Esophagus muscularis mucosa (tissue), 4 donors: ENCODE measurements around the gene FGFBP1. TPM values are rescaled to one million over a fixed set of nuclear protein-coding genes. Genes with fewer than 3 reads are reported as not detected.

Experiments used
- DNase-seq: peaks from one replicate; pipeline ENCODE4 v3.0.0-alpha.2; 2017; ENCODE audit errors: extremely low spot score
- H3K27ac ChIP-seq, 4 donors: fragments of 200-600 bp; sonication (generic); replicated peaks in 1 of 4; 1 replicate in 3 of 4; 2 replicates in 1 of 4; pipeline ENCODE4 v1.5.1; 2016 to 2019; ENCODE audit warnings: mild to moderate bottlenecking in 1 of 4
- H3K27me3 ChIP-seq, 4 donors: fragments of 200-600 bp; sonication (generic); one replicate each; pipeline versions ENCODE4 v1.5.1 to v1.6.0; 2016 to 2019
- H3K36me3 ChIP-seq, 4 donors: fragments of 200-600 bp; sonication (generic); one replicate each; pipeline ENCODE4 v1.5.1; 2016 to 2019
- H3K4me1 ChIP-seq, 4 donors: fragments of 200-600 bp; sonication (generic); one replicate each; pipeline ENCODE4 v1.5.1; 2016 to 2019
- H3K4me3 ChIP-seq, 4 donors: fragments of 200-600 bp; sonication (generic); 1 replicate in 2 of 4; 2 replicates in 2 of 4; pipeline ENCODE4 v1.5.1; 2016 to 2019; ENCODE audit warnings: mild to moderate bottlenecking in 4 of 4, moderate library complexity in 1 of 4
- H3K9me3 ChIP-seq, 4 donors: fragments of 200-600 bp; sonication (generic); 1 replicate in 3 of 4; 2 replicates in 1 of 4; pipeline ENCODE4 v1.5.1; 2016 to 2019
- EP300 ChIP-seq: sonication (generic); formaldehyde crosslinking; IDR thresholded peaks from one replicate; pipeline ENCODE4 v1.6.1; 2017; ENCODE audit warnings: antibody characterized with exemption
- POLR2A ChIP-seq: fragments of 450-650 bp; IDR thresholded peaks from one replicate; pipeline ENCODE4 v1.6.1; 2017; ENCODE audit warnings: antibody characterized with exemption, moderate library complexity, mild to moderate bottlenecking, low read depth
- POLR2AphosphoS5 ChIP-seq, 2 donors: sonication (generic); formaldehyde crosslinking; IDR thresholded peaks; one replicate each; pipeline ENCODE4 v1.6.1; 2017; ENCODE audit warnings: antibody characterized with exemption in 2 of 2
- WGBS: methylation state at CpG from one replicate; pipeline ENCODE4 v1.1.5; 2018; 5-methylcytosine and 5-hydroxymethylcytosine counted together
- intact Hi-C: fragments of 100-400 bp; cut with DNase I; formaldehyde crosslinking; loops from one replicate; pipeline ENCODE4 v1.15.1; 2023
- total RNA-seq, 4 donors: library from RNA; depleted of rRNA; stranded (reverse); fragments of >200 nt; gene quantifications; one replicate each; pipeline versions ENCODE4 v1.1.0 to v1.2.1, GENCODE V29; 2016
- TF ChIP-seq, protein P1 (sequence below), 3 experiments: fragments of 200-600 bp in 2 of 3; fragments of 450-650 bp in 1 of 3; sonication (generic) in 2 of 3; IDR thresholded peaks; one replicate each; pipeline ENCODE4 v1.5.1; 2017 to 2019; ENCODE audit warnings: antibody characterized with exemption in 3 of 3, mild to moderate bottlenecking in 2 of 3, moderate library complexity in 1 of 3

Gene FGFBP1
- total RNA-seq, 4 donors from 2014 or later = 0.33 to 0.92 (median 0.52) TPM; not detected in 1

DNA sequence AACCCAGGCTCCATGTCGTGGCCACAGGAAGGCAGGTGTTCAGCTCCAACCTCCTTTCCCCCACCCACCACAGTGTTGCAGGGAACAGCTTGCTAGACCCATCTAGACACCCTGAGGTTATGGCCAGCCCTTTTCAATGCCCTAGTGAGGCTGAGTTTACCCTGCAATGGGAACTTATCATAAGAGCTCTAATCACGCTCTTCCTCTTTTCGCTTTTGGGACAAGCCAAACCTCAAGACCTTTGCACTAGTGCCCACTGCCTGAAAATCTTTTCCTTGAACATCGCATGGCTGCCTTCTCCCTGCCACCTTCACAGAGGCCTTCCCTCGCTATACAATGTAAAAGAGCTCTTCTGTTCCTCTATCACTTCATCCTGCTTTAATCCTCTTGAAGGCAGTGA lies 26.8 kb upstream of the FGFBP1 start:
- WGBS = 89% methylated on average over 5 of the region's 5 CpGs
- Histone ChIP-seq H3K27ac (no peak overlapping the region), H3K4me1 (no peaks in the 10 kb centered on the region), H3K9me3 (peaks cover 0 to 8% (median 3%) of the 10 kb centered on the region in 4 donors), H3K27me3 (no peaks in the 10 kb centered on the region), H3K4me3 (no peak overlapping the region), H3K36me3 (no peaks in the 10 kb centered on the region)
- intact Hi-C loops = no loop called here
- no peak for DNase-seq
- TF ChIP-seq EP300 (no peak), POLR2AphosphoS5 (IDR thresholded peaks at IDR 0.05) (no peak), POLR2A (no peak)
- TF ChIP-seq, protein P1, sequence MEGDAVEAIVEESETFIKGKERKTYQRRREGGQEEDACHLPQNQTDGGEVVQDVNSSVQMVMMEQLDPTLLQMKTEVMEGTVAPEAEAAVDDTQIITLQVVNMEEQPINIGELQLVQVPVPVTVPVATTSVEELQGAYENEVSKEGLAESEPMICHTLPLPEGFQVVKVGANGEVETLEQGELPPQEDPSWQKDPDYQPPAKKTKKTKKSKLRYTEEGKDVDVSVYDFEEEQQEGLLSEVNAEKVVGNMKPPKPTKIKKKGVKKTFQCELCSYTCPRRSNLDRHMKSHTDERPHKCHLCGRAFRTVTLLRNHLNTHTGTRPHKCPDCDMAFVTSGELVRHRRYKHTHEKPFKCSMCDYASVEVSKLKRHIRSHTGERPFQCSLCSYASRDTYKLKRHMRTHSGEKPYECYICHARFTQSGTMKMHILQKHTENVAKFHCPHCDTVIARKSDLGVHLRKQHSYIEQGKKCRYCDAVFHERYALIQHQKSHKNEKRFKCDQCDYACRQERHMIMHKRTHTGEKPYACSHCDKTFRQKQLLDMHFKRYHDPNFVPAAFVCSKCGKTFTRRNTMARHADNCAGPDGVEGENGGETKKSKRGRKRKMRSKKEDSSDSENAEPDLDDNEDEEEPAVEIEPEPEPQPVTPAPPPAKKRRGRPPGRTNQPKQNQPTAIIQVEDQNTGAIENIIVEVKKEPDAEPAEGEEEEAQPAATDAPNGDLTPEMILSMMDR (IDR thresholded peaks at IDR 0.05) = no peak

DNA sequence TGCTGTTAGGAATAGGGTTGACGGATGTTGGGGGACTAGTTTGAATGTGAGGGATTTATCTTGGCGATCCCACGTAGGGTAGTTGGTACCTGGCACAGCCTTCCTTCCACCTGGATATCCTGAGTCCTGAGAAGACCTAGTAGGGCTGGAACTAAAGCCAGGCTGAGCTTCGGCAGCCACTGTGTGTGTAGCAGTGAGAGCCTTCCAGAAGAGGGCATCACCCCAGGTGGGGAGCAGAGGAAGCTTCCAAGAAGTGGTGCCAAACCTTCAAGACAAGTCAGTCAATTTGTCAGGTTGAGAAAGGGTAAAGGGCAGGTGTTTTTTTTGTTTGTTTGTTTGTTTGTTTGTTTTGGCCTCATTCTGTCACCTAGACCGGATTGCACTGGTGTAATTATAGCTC lies 25.6 kb upstream of the FGFBP1 start:
- Histone ChIP-seq H3K36me3 (no peaks in the 10 kb centered on the region), H3K4me3 (no peak overlapping the region), H3K4me1 (no peaks in the 10 kb centered on the region), H3K9me3 (peaks cover 0 to 8% (median 3%) of the 10 kb centered on the region in 4 donors), H3K27ac (no peak overlapping the region), H3K27me3 (no peaks in the 10 kb centered on the region)
- no peak for DNase-seq
- intact Hi-C loops = loop anchor here (5.0 kb wide), 1 partner anchor 38 kb away; no protein-coding TSS in a partner anchor
- WGBS = 82% methylated on average over 5 of the region's 5 CpGs
- TF ChIP-seq POLR2AphosphoS5 (IDR thresholded peaks at IDR 0.05) = no peak
- TF ChIP-seq POLR2A = no peak
- TF ChIP-seq EP300 = no peak
- TF ChIP-seq, protein P1 (IDR thresholded peaks at IDR 0.05) = no peak

DNA sequence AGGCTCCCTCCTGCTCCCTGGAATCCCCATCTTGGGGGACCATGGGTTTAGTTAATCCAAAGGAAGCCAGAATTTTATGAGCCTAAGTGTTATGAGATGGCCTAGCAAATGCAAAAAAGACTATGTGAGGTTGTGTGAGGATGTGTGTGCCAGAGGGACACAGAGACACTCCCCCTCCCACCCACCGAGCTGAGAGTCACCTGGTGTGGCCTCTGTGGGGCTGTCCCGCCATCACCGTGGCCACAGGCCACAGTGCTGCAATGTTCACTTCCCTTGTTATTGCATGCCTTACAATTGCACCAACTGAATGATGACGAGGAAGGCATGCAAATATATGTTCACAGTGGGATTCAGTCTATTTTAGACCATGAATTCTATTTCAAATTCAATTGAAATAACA lies 25.0 kb upstream of the FGFBP1 start:
- no peak overlapping the region for H3K27ac ChIP-seq
- no peaks in the 10 kb centered on the region for H3K36me3 ChIP-seq
- H3K9me3 ChIP-seq = peaks cover 0 to 8% (median 3%) of the 10 kb centered on the region in 4 donors
- WGBS = 71% methylated on average over 4 of the region's 4 CpGs
- DNase-seq = no peak
- no peak for TF ChIP-seq POLR2AphosphoS5 (IDR thresholded peaks at IDR 0.05)
- no peak for TF ChIP-seq POLR2A
- no peak for TF ChIP-seq EP300
- TF ChIP-seq, protein P1 (IDR thresholded peaks at IDR 0.05) = no peak
- no peaks in the 10 kb centered on the region for H3K4me1 ChIP-seq
- no peaks in the 10 kb centered on the region for H3K27me3 ChIP-seq
- H3K4me3 ChIP-seq = no peak overlapping the region
- intact Hi-C loops = loop anchor here (5.0 kb wide), 1 partner anchor 39 kb away; no protein-coding TSS in a partner anchor

DNA sequence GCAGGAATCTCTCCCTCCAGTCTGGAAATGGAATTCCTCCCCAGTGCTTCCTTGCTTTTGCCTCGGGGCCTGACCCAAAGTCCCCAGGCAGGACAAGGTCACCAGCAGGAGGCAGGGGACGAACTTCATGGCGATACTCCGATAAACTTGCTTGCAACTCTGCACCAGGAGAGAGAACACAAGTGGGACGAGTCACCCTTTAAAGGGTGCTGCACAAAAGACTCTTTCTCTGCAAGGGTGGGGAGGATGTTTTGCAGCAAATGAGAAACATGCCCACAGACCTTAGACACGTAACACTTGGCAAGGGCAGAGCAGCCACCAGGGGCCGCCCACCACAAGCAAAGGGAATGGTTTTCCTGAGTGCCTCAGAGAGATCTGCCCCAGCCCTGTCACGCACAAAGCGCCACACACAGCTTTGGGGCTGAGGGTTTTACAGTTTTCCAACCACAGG lies 24.5 kb upstream of the FGFBP1 start, which contains the start of gene FGFBP2:
FGFBP2 (minus strand) TSS at position 175 of the 451 bp plus-strand sequence; CDS start at position 129, 46 bp downstream.
- intact Hi-C loops = loop anchor here (5.0 kb wide), 1 partner anchor 39 kb away; no protein-coding TSS in a partner anchor
- H3K4me3 ChIP-seq = no peak within 1 kb of the TSS
- H3K36me3 ChIP-seq = no peaks in the 10 kb centered on the region
- peaks cover 0 to 8% (median 3%) of the 10 kb centered on the region in 4 donors for H3K9me3 ChIP-seq
- DNase-seq = no peak
- WGBS = 40% methylated on average over 5 of the region's 9 CpGs
- TF ChIP-seq, protein P1 (IDR thresholded peaks at IDR 0.05) = peak in 2 of 3 experiments; percentile 10 to 30
- TF ChIP-seq EP300 = no peak
- H3K4me1 ChIP-seq = no peaks in the 10 kb centered on the region
- H3K27me3 ChIP-seq = no peaks in the 10 kb centered on the region
- H3K27ac ChIP-seq = no peak within 1 kb of the TSS
